ENCODE data around the gene PYHIN1.
A peak's percentile ranks its signal among the peaks of the same experiment; 100 is the strongest.
"Not testable (repeated sequence)": the region's sequence is repeated elsewhere in the genome, so short reads cannot be mapped to it uniquely, and the experiment has no call there.

PYHIN1 gene

GRCh38 chr1:159000070-159000409 lies 68.7 kb downstream of the PYHIN1 start:
- TF ChIP-seq CTCF (IDR thresholded peaks at IDR 0.05; ENCODE audit: low read depth, low read length, missing control alignments): no peak
- peak overlapping the region; percentile 61 for H3K4me3 ChIP-seq (ENCODE audit: low read depth, low read length)
- no peak for DNase-seq (ENCODE audit: low read depth)
- in situ Hi-C loops (cut with HindIII; ENCODE audit: low sequenced_read_pairs): loop anchor here (25.0 kb wide), 1 partner anchor 1038 kb away; no protein-coding TSS in a partner anchor

GRCh38 chr1:159000625-159001024 lies 69.3 kb downstream of the PYHIN1 start:
- DNase-seq (ENCODE audit: low read depth): peak; percentile 94
- no peak for TF ChIP-seq CTCF (IDR thresholded peaks at IDR 0.05; ENCODE audit: low read depth, low read length, missing control alignments)
- in situ Hi-C loops (cut with HindIII; ENCODE audit: low sequenced_read_pairs): loop anchor here (25.0 kb wide), 1 partner anchor 1038 kb away; no protein-coding TSS in a partner anchor
- H3K4me3 ChIP-seq (ENCODE audit: low read depth, low read length): peak overlapping the region; percentile 61

- in situ Hi-C loops (cut with HindIII; ENCODE audit: low sequenced_read_pairs): loop anchor here (25.0 kb wide), 1 partner anchor 1043 kb away; no protein-coding TSS in a partner anchor
- DNase-seq (ENCODE audit: low read depth): no peak
- no peak overlapping the region for H3K4me3 ChIP-seq (ENCODE audit: low read depth, low read length)
- TF ChIP-seq CTCF (IDR thresholded peaks at IDR 0.05; ENCODE audit: low read depth, low read length, missing control alignments): no peak
Observed at GRCh38 chr1:159005161-159005560, 73.8 kb downstream of the PYHIN1 start.

GRCh38 chr1:159005676-159006075 lies 74.3 kb downstream of the PYHIN1 start:
- TF ChIP-seq CTCF (IDR thresholded peaks at IDR 0.05; ENCODE audit: low read depth, low read length, missing control alignments): no peak
- DNase-seq (ENCODE audit: low read depth): no peak
- no peak overlapping the region for H3K4me3 ChIP-seq (ENCODE audit: low read depth, low read length)
- in situ Hi-C loops (cut with HindIII; ENCODE audit: low sequenced_read_pairs): loop anchor here (25.0 kb wide), 1 partner anchor 1043 kb away; no protein-coding TSS in a partner anchor

- in situ Hi-C loops (cut with HindIII; ENCODE audit: low sequenced_read_pairs): loop anchor here (25.0 kb wide), 1 partner anchor 1044 kb away; no protein-coding TSS in a partner anchor
- not testable (repeated sequence) for DNase-seq (ENCODE audit: low read depth); H3K4me3 ChIP-seq (ENCODE audit: low read depth, low read length)
Observed at GRCh38 chr1:159006210-159006807, 75.0 kb downstream of the PYHIN1 start.

- TF ChIP-seq CTCF (IDR thresholded peaks at IDR 0.05; ENCODE audit: low read depth, low read length, missing control alignments): no peak
- H3K4me3 ChIP-seq (ENCODE audit: low read depth, low read length): no peak overlapping the region
- DNase-seq (ENCODE audit: low read depth): no peak
- in situ Hi-C loops (cut with HindIII; ENCODE audit: low sequenced_read_pairs): loop anchor here (25.0 kb wide), 1 partner anchor 1045 kb away; no protein-coding TSS in a partner anchor
Observed at GRCh38 chr1:159007726-159008125, 76.4 kb downstream of the PYHIN1 start.

GRCh38 chr1:159008744-159009188 lies 77.4 kb downstream of the PYHIN1 start:
- no peak for DNase-seq (ENCODE audit: low read depth)
- in situ Hi-C loops (cut with HindIII; ENCODE audit: low sequenced_read_pairs): loop anchor here (25.0 kb wide), 1 partner anchor 1046 kb away; no protein-coding TSS in a partner anchor

More at GRCh38 chr1:159008744-159009188, 77.4 kb downstream of the PYHIN1 start:
- H3K4me3 ChIP-seq (ENCODE audit: low read depth, low read length): no peak overlapping the region
- TF ChIP-seq CTCF (IDR thresholded peaks at IDR 0.05; ENCODE audit: low read depth, low read length, missing control alignments): no peak
